ENCODE data around the gene NHLRC2.

Gene NHLRC2

DNA sequence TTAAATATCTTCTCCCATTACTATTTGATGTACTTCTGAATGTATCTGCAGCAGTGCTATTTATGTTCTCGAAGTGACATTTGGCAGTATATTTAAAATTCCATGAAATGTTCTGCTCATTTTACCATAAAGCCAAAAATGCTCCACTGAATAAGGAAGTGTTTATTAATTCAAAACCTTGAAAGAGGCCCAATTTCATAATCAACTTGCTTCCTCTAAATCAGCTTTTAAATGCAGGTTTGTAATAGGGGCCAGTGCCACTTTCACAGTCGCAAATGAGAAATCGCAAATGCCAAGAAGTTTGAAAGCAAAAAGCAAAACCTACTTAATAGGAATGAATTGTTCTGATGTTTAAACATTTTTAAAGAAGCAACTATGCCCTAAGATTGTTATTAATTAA lies 11.4 kb downstream of the NHLRC2 start:
- DNase-seq: no peak

DNA sequence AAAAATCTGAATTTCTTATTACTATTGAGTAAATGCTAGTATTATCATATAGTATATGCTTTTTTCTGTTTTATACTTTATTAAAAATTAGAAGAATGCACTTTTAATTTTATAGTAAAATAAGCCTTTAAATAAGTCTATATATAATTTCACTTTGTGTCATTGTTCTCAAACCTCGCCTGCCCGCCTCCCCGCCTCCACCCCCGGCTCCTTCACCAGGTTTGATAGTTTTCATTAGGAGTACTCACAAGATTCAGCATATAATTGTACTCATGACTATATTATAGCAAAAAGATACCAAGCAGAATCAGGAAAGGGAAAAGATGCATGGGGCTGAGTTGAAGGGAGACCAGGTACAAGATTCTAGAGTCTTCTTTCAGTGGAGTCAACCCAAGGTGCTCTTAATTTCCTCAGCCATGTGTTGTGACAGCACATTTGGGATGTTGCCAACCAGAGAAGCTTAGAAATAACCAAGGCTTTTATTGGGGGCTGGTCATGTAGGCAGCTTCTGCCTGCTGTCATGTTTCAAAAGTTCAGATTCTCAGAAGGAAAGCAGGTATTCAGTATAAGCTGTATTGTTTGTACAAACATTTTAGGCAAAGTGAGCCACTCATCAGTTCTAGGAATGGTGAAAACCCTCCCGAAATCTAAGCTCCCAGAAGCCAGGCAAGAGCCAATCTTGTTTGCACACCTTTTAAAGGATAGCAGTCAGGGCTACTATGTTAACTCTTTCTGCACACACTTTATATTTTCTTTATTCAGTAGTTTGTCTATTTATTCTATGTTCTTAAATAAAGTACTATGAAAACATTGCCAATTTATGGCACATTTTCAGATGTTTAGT lies 12.3 kb downstream of the NHLRC2 start:
- DNase-seq: no peak

DNA sequence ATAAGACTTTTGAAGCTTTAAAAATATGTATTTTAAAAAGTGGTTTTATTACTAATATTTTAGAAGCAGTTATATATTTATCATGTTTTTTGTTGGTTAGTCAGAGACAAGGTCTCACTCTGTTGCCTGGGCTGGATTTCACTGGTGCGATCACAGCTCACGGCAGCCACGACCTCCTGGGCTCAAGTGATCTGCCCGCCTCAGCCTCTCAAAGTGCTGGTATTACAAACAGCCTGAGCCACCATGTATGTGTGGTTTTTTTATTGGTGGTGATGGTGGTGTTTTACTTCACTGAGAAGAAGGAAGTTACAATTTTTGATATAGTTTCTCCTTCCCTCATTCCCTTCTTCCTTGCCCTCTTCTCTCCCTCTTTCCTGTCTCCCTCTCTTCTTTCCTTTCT lies 13.4 kb downstream of the NHLRC2 start:
- DNase-seq: no peak

DNA sequence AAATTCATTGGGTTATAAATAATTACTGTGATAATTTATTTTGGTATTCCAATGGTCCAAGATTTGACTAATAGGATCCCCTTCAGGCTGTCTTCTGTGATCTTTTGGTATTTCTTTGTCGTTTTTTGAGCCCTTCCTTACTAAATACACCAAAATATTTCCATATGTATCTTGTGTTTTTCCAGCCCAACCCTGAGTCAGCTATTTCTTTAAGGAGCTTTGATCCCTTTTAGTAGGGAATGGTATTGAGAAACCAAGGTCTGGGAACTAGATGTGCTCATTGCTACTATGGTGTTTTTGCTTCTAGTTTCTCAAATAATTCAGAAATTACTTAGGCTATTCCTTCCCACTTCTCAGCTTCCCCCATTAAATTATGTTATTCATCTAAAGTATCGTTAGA lies 15.3 kb downstream of the NHLRC2 start:
- DNase-seq: no peak

DNA sequence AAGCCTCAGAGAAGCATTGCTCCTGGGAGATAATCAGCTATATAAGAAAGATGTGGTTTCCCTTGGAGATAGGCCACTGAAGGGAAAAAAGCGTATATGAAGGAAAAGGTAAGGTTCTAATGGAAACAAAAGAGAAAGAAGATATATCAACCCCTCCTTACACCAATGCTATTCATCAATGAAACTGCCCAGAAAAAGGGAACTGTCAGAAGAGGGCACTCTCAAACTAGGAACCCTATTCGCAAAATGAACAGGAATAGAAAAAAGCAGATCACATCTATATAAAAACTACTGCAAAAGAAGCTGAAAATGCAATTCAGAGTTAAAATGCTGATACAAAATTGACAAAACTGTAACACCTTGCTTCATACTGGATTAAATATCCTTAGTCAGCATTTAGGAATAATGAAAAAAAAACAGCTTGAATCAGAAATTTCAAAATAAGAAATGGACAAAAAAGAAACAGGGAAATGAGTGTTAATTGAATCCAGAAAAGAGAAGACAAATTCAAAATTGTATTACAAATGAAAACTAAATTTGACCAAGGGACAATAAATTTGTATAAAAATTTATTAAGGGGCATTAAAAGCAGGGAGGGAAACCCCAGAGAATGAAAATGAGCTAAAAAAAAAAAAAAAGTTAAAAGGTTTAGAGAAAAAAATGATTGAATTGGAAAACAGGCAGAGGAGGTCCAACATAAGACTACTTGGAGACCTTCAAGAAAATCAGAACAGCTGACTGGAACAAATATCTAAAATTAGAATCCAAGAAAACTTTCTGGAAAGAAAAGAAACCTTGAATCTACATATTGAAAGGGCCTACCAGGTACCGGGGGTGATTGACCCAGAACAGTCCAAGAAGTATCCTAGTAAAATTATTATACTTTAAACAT lies 17.9 kb downstream of the NHLRC2 start:
- DNase-seq: no peak

DNA sequence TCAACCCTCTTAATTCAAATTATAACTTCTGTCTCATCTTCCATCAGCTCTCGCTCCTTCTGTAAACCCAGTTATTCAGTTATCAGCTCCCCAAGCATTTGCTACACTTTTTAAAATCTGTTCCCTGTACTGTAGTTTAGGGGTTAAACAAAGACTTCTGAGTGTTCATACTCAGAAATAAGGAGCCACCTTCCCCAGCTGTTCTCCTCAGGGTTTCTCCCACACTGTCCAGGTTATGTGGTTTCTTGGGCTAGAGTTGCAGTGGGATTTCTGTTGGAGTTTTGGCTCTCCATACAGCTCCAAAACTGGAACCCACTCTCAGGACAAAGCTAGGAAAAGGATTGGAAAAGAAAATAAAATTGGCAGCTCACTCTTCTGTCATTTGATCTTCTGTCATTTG lies 20.8 kb downstream of the NHLRC2 start:
- DNase-seq: no peak

DNA sequence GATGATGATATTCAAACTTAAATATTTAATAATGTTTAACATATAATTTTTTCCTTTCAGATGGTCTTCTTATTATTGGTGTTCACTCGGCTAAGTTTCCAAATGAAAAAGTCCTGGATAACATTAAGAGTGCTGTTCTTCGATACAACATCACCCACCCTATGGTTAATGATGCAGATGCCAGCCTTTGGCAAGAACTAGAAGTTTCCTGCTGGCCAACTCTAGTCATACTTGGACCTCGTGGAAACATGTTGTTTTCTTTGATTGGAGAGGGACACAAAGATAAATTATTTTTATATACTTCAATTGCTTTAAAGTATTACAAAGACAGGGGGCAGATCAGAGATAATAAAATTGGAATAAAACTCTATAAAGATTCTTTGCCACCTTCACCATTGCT lies 22.0 kb downstream of the NHLRC2 start:
- DNase-seq: no peak

DNA sequence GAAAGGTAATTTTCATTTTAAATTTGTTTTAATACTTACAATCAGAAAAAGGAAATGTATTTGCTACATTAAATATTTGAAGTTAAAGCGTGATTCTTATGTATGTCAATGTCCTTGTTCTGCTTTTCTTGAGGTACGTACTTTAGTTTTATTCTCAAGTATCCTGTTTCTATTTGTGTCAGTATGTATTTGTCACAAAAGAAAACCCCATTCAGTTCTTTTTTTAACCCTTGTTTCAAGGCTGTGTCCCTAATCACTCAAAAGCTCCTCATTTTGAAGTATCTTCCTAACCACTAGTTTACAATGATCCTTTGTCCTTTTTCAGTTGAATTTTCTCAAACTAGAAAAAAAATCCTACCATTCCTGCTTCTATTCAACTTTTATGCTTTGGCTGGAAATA lies 25.2 kb downstream of the NHLRC2 start:
- no peak for DNase-seq

DNA sequence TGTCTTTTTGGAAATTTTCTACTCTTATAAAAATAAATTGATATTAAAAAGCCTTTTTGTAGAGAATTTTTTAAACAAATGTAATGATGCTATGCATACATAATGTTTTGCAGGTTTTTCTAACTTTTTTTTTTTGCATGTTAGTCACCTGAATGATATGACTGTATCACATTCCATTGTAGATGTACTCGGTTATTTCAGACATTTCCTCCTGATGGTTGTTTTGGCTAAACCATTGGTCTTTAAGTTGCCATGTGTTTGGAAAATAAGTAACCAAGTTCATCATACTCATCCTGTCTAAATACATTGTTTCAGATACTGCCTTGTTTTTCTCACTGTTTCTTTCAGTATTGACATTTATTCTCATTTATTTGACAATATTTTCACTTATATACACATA lies 25.8 kb downstream of the NHLRC2 start:
- DNase-seq: no peak

DNA sequence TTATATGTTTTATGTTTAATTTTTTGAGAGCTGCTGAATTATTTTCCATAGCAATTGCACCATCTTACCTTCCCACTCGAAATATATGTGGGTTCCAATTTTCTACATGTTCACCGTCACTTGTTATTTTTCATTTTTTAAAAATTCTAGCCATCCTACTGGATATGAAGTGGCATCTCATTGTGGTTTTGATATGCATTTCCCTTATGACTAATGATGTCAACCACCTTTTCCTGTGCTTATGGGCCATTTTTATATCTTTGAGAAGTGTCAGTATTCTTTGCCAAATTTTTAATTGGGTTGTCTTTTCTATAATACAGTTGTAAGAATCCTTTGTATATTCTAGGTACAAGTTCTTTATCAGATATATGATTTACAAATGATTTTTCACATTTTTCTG lies 27.8 kb downstream of the NHLRC2 start:
- DNase-seq: no peak

DNA sequence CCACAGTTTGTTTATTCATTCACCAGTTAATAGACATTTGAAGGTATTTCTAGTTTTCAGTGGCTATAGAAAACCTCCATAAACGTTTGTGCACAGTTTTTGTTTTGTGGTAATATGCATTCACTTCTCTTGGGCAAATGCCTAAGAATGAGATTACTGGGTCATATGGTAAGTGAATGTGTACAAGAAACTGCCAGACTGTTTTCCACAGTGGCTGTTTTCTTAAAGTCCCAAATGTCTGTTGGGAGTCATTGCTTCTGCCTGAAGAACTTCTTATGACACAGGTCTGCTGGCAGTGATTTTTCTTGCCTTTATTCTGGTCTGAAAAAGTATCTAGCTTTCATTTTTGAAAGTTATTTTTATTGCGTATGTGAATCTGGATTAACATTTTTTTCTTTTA lies 35.5 kb downstream of the NHLRC2 start:
- no peak for DNase-seq

DNA sequence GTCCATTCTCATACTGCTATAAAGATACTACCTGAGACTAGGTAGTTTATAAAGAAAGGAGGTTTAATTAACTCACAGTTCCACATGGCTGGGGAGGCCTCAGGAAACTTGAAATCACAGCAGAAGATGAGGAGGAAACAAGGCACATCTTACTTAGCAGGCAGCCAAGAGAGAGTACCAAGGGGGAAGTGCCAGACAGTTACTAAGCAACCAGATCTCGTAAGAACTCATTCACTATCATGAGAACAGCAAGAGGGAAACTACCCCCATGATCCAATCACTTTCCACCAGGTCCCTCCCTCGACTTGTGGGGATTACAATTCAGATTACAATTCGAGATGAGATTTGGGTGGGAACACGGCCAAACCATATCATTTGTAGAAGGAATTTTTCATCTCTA lies 36.3 kb downstream of the NHLRC2 start:
- no peak for DNase-seq

DNA sequence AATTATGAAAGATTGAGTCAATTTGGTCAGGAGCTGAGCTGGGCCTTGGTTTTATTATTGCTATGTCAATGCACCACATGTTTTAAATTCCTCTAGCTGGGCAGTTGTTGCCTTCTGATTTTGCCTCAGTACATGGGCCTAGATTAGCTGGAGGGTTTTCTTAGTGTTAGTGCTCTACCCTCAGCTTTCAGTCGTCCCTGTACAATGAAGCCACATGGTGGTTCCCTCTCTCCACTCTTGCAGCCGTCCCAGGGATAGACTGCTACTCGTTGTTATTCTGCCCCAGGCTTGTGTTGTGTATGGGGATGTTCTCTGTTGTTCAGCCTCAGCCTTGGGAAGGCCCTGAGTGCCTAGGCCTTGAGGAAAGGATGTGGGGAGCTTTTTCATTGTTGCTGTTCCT lies 37.0 kb downstream of the NHLRC2 start:
- no peak for DNase-seq

DNA sequence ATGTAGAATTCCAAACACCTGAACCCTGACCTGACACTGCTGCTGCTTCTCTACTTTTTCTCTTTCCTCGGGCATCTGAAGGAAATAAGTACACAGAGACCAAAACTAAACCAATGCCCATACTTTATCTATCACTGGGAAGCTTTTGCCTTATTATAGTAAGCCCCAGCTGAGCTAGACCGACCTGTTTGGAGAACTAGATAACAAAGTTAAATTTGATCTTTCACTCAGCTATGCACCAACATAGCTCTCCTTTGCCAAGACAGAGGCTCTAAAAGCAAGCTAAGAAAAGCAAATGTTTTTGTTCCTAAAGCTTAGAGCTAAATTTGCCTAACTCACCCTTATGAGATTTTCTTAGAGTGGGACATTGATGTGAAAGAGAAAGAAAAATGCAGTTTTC lies 39.1 kb downstream of the NHLRC2 start:
- no peak for DNase-seq

DNA sequence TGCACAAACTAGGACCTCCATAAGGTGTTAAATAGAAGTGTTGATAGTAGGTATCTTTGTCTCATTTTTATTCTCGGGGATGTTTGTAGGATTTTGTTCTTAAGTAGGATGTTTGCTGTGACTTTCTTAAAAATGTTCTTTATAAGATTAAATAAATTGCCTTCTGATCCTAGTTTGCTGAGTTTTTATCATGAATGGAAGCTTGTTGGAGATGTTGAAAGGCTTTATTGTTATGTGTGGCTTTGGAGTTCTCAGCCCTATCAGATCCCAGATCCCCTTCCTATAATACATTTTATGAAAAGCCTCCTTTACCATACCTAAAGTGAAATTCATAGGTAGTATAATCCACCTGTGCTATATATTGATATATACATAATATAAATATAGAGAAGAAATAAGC lies 40.1 kb downstream of the NHLRC2 start:
- DNase-seq: no peak

DNA sequence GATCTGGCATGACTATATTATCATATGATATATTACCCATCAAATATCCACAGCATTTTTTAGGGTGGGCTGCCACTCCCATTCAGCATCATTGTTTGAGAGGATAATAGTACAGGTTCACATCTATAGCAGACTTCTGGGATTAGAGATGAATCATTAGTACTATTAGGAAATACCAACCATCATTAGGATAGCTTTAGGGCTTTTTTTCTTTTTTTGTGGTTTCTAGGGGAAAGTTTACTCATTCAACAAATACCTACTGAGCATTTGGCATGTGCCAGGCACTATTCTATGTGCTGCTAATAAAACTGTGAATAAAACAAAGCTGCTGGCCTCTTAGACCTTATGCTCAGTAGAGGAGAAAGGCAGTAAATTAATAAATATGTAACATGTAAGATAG lies 40.6 kb downstream of the NHLRC2 start:
- no peak for DNase-seq

DNA sequence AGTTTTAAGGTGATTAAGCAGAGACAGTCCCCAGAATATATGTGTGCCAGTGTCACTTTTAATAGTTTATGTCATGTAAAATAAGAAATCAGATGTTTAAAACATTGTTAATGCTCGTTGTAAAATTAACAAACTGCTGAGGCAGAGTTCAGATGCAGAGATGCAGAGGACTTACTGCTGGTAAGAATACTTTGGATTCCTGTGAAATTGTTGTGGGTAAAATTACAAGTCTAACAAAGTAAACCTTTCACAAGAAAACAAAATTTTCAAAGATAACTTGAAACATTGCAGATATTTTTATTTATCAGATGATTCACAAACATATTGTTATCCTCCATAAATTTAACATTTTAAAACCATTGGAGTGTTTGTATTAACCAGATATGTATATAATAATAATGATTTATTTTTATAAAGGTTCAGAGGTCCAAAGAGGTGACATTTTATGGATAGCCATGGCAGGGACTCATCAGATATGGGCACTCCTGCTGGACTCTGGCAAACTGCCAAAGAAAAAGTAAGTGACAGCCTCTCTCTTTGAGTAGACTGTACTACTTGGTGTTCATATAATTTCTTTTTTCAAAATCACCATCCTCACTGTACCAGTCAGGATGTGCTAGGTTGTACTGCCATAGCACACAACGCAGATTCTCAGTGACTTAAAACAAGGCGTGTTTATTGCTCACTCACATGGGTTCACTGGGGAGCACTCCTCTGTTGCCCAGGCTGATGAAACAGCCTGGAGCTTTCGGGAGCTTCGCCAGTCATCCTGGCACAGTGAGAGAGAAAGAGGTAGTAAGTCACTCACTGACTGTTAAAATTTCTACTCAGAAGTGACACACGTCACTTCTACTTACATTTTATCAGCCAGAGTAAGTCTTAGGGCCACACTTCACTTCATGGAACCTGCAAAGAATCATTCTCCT lies 43.5 kb downstream of the NHLRC2 start:
- DNase-seq: no peak

DNA sequence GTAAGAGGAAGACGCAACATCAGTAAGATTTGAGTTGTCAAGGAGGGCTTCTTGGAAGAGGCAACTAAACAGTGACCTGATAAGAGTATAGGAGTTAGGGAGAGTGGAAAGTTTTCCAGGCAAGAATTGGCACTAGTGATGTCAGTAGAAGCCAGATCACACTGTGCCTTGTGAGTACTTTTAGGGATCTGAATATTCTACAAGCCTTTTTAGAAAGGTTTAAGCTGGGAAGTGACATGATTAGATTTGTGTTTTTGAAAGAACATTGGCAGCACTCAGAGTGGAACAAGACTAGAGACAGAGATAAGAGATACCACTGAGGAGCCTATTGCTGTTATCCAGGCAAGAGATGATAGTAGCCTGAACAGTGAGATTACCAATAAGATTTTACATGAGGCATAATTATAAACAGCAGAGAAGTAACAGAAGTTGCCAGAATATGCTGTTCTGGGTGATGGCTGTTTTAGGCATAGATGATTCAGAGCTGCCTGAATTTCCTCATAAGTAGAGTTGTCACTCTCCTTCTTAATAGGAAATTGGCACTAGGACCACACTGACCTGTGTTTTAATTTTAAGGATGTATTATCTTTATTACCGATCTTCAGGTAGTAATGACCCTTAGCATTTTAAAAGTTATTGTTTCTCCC lies 45.6 kb downstream of the NHLRC2 start:
- DNase-seq: no peak

DNA sequence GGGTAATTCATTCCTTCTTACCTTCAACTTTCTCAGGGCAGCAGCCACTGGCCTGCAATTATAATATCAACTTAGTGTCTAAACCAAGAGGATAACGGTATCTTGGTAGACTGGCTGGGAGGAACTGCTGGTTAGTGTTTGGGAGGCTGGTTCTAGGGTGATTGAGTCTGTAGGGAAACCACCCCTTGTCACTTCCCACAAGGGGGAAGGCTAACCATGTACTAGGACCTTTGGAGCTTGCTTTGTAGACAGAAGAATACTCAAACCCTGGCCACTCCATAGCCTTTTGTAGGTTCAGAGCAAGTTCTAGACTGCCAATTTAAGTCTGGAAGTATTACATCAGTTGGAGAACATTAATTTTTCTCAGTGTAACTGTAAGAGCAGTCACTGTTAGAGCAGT lies 51.3 kb downstream of the NHLRC2 start:
- no peak for DNase-seq

DNA sequence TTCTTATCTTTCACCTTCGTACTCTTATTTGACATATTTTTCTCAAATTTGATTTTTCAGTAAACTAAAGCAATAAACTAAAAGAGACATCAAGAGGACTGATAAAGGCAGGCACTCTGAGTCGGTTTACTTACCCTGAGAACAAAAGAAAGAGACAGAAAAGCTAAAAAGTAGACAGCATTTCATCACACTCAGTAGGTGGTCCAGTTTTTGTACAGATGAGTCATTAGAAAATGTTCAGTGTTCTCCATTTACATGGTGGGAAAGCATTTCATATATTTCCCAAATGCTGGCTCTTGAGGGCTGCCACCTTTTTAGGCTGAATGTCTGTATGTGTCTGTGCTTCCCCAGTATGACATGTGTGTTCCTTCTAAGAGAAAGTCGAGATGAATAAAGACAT lies 52.7 kb downstream of the NHLRC2 start:
- DNase-seq: no peak

DNA sequence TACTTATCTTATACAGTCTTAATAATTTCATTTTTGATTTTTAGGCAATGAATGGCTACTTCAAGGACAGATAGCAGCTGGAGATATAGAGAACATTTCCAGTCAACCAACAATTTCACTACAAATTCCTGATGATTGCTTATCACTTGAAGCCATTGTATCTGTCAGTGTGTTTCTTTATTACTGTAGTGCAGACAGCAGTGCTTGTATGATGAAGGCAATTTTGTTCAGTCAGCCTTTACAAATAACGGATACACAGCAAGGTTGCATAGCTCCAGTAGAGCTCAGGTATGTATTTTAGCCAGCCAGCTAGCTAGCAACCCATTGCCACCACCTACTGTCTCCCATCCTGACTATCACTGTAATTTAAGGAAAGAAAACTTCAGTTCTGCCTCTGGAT lies 53.8 kb downstream of the NHLRC2 start:
- no peak for DNase-seq

DNA sequence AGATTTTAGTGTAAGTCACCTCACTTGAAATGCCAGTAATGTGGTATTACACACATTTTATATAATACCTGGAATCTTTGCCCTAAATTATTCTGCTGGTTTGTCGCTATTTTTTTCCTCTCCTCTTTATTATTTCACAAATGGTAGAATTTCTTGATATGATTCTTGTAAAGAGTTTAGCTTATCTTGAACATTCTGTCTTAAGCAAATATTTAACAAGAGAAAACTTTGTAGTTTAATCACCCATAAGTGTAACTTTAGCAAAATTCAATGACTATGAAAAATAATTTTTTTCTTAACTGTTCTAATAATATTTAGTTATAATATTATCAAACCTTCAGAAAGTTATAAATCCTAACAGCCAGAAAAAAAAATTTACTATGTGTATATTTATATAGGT lies 56.7 kb downstream of the NHLRC2 start:
- no peak for DNase-seq

DNA sequence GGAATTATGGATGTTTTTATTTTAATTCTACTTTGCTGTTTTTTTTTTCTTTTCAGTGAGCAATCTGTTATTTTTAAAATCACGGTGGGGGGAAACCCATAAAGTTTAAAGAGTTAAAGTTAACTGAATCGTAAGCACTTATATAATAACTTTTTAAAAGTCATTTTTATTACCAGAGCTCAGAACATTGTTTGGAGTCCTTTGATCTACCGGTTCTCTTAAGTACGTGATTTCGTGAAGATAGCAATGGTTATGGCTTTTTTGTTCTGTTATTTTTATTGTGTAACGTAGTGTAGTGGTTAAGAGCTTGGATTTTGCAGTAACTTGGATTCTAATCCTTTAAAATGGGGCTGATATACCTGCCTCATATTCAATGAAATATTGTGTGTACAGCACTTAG lies 57.4 kb downstream of the NHLRC2 start:
- no peak for DNase-seq
